ENCODE measurements around the gene SFTA2.
"Not testable (repeated sequence)": the region's sequence is repeated elsewhere in the genome, so short reads cannot be mapped to it uniquely, and the experiment has no call there.

Gene SFTA2

GRCh38 chr6:30912746-30913520, 19.0 kb downstream of the SFTA2 start:
- no peak for DNase-seq

- DNase-seq, result not testable (repeated sequence)
Observed at GRCh38 chr6:30910473-30910872, 21.5 kb downstream of the SFTA2 start.

- DNase-seq, result no peak
Observed at GRCh38 chr6:30908700-30909099, 23.3 kb downstream of the SFTA2 start.

- DNase-seq, result peak; percentile 94
Observed at GRCh38 chr6:30907758-30908591, 24.0 kb downstream of the SFTA2 start, which contains the start of gene GTF2H4. Gene GTF2H4, plus strand, starts transcription at chr6:30908207.

GRCh38 chr6:30907290-30907757, 24.6 kb downstream of the SFTA2 start:
- DNase-seq, result not testable (repeated sequence)

GRCh38 chr6:30903236-30903635, 28.7 kb downstream of the SFTA2 start:
- no peak for DNase-seq

- no peak for DNase-seq
Observed at GRCh38 chr6:30902709-30903108, 29.3 kb downstream of the SFTA2 start.

- not testable (repeated sequence) for DNase-seq
Observed at GRCh38 chr6:30902196-30902595, 29.8 kb downstream of the SFTA2 start.

GRCh38 chr6:30901436-30901835, 30.5 kb downstream of the SFTA2 start:
- DNase-seq, result no peak

GRCh38 chr6:30900863-30901417, 31.0 kb downstream of the SFTA2 start:
- no peak for DNase-seq

GRCh38 chr6:30898750-30899360, 33.1 kb downstream of the SFTA2 start:
- no peak for DNase-seq

GRCh38 chr6:30897882-30898281, 34.1 kb downstream of the SFTA2 start:
- DNase-seq, result no peak

- no peak for DNase-seq
Observed at GRCh38 chr6:30896541-30896940, 35.4 kb downstream of the SFTA2 start.

GRCh38 chr6:30895343-30895742, 36.6 kb downstream of the SFTA2 start:
- DNase-seq, result no peak

GRCh38 chr6:30894935-30895334, 37.0 kb downstream of the SFTA2 start:
- no peak for DNase-seq

- DNase-seq, result no peak
Observed at GRCh38 chr6:30894381-30894780, 37.6 kb downstream of the SFTA2 start.

- DNase-seq, result no peak
Observed at GRCh38 chr6:30893666-30894065, 38.3 kb downstream of the SFTA2 start.

- DNase-seq, result no peak
Observed at GRCh38 chr6:30893001-30893591, 38.9 kb downstream of the SFTA2 start.

- DNase-seq, result no peak
Observed at GRCh38 chr6:30891816-30892538, 40.0 kb downstream of the SFTA2 start.

- no peak for DNase-seq
Observed at GRCh38 chr6:30891450-30891723, 40.6 kb downstream of the SFTA2 start.

- no peak for DNase-seq
Observed at GRCh38 chr6:30890646-30891449, 41.1 kb downstream of the SFTA2 start.

Data from NCI-H526 treated with DMSO at 0.1 percent for 48 hours (cell line).